Measurements from ENCODE around the gene ASIC5.

ASIC5 gene

GRCh38 chr4:155819066-155819465 lies 47.0 kb downstream of the ASIC5 start:
- Histone ChIP-seq H2BK120ac (ENCODE audit: low read depth, low read length) (no peak overlapping the region), H4K8ac (ENCODE audit: low read length) (no peak overlapping the region), H2BK12ac (ENCODE audit: low read length in 2 of 2) (no peak overlapping the region), H3K18ac (ENCODE audit: low read depth in 1 of 2, low read length in 2 of 2) (no peak overlapping the region), H3K9me3 (ENCODE audit: control insufficient read depth, low read length) (no peaks in the 10 kb centered on the region), H3K79me1 (replicated peaks; ENCODE audit: low read length, poor library complexity, severe bottlenecking) (no peaks in the 10 kb centered on the region), H3K36me3 (ENCODE audit: control insufficient read depth in 1 of 2, insufficient read depth in 2 of 2, low read depth in 1 of 2, low read length in 2 of 2) (no peaks in the 10 kb centered on the region), H3K4me2 (ENCODE audit: low read length, poor library complexity, severe bottlenecking) (no peak overlapping the region), H3K4me1 (ENCODE audit: control insufficient read depth, insufficient read depth, low read depth, low read length) (no peaks in the 10 kb centered on the region), H2AFZ (ENCODE audit: low read depth, low read length) (no peak overlapping the region), H3K23ac (ENCODE audit: low read length in 2 of 2) (no peak overlapping the region), H2BK15ac (ENCODE audit: low read depth, poor library complexity, severe bottlenecking) (no peak overlapping the region), H3K27me3 (ENCODE audit: control insufficient read depth in 1 of 2, insufficient read depth in 1 of 2, low read length in 2 of 2) (no peaks in the 10 kb centered on the region), H3K4me3 (ENCODE audit: insufficient read depth in 1 of 2, low read depth in 1 of 2, low read length in 2 of 2) (no peak overlapping the region), H2BK5ac (ENCODE audit: low read depth, low read length, poor library complexity, severe bottlenecking) (no peak overlapping the region), H4K91ac (ENCODE audit: low read length) (no peak overlapping the region), H2AK5ac (ENCODE audit: low read length, severe bottlenecking) (no peak overlapping the region), H3K9ac (ENCODE audit: low read length) (peak overlapping the region; percentile 14), H3K4ac (ENCODE audit: low read depth in 1 of 2, low read length in 2 of 2) (no peak overlapping the region), H3K14ac (ENCODE audit: low read length in 2 of 2) (no peak overlapping the region), H3K27ac (ENCODE audit: low read length, poor library complexity, severe bottlenecking) (no peak overlapping the region)
- whole genome bisulfite sequencing: 38% methylated on average over 1 of the region's 1 CpG
- no peak for DNase-seq

DNA sequence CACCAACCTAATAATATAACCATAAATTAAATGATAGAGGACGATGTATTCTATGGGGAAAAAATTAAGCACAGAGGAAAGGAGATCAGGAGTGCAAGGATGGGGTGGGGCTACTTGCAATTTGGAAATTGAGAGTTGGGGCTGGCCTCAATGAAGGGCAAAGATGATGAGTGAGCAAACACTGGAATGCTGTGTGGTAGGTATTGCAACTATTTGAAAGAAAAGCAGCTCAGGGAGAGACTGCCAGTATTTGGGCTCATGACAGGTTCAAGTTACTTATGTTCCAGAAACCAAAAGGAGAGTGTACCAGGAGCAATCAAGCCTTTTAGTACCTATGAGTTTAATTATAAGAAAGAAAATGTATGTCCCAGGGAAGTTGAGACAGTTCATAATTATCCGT lies 47.4 kb downstream of the ASIC5 start:
- Histone ChIP-seq H3K18ac (ENCODE audit: low read depth in 1 of 2, low read length in 2 of 2) (no peak overlapping the region), H2AFZ (ENCODE audit: low read depth, low read length) (no peak overlapping the region), H3K14ac (ENCODE audit: low read length in 2 of 2) (no peak overlapping the region), H2BK12ac (ENCODE audit: low read length in 2 of 2) (no peak overlapping the region), H2AK5ac (ENCODE audit: low read length, severe bottlenecking) (no peak overlapping the region), H4K91ac (ENCODE audit: low read length) (no peak overlapping the region), H2BK5ac (ENCODE audit: low read depth, low read length, poor library complexity, severe bottlenecking) (no peak overlapping the region), H2BK120ac (ENCODE audit: low read depth, low read length) (no peak overlapping the region), H3K36me3 (ENCODE audit: control insufficient read depth in 1 of 2, insufficient read depth in 2 of 2, low read depth in 1 of 2, low read length in 2 of 2) (no peaks in the 10 kb centered on the region), H3K27me3 (ENCODE audit: control insufficient read depth in 1 of 2, insufficient read depth in 1 of 2, low read length in 2 of 2) (no peaks in the 10 kb centered on the region), H4K8ac (ENCODE audit: low read length) (no peak overlapping the region), H3K9ac (ENCODE audit: low read length) (no peak overlapping the region), H3K9me3 (ENCODE audit: control insufficient read depth, low read length) (no peaks in the 10 kb centered on the region), H3K27ac (ENCODE audit: low read length, poor library complexity, severe bottlenecking) (no peak overlapping the region), H2BK15ac (ENCODE audit: low read depth, poor library complexity, severe bottlenecking) (no peak overlapping the region), H3K79me1 (replicated peaks; ENCODE audit: low read length, poor library complexity, severe bottlenecking) (no peaks in the 10 kb centered on the region), H3K23ac (ENCODE audit: low read length in 2 of 2) (no peak overlapping the region), H3K4ac (ENCODE audit: low read depth in 1 of 2, low read length in 2 of 2) (no peak overlapping the region), H3K4me3 (ENCODE audit: insufficient read depth in 1 of 2, low read depth in 1 of 2, low read length in 2 of 2) (no peak overlapping the region), H3K4me2 (ENCODE audit: low read length, poor library complexity, severe bottlenecking) (no peak overlapping the region), H3K4me1 (ENCODE audit: control insufficient read depth, insufficient read depth, low read depth, low read length) (no peaks in the 10 kb centered on the region)
- 97% methylated on average over 1 of the region's 2 CpGs for WGBS
- no peak for DNase-seq

- Histone ChIP-seq H3K27ac (ENCODE audit: low read length, poor library complexity, severe bottlenecking) (no peak overlapping the region), H2BK5ac (ENCODE audit: low read depth, low read length, poor library complexity, severe bottlenecking) (no peak overlapping the region), H3K9me3 (ENCODE audit: control insufficient read depth, low read length) (no peaks in the 10 kb centered on the region), H4K8ac (ENCODE audit: low read length) (no peak overlapping the region), H3K14ac (ENCODE audit: low read length in 2 of 2) (no peak overlapping the region), H2BK12ac (ENCODE audit: low read length in 2 of 2) (no peak overlapping the region), H3K4me2 (ENCODE audit: low read length, poor library complexity, severe bottlenecking) (no peak overlapping the region), H2BK120ac (ENCODE audit: low read depth, low read length) (no peak overlapping the region), H3K4me1 (ENCODE audit: control insufficient read depth, insufficient read depth, low read depth, low read length) (no peaks in the 10 kb centered on the region), H3K4me3 (ENCODE audit: insufficient read depth in 1 of 2, low read depth in 1 of 2, low read length in 2 of 2) (no peak overlapping the region), H2BK15ac (ENCODE audit: low read depth, poor library complexity, severe bottlenecking) (no peak overlapping the region), H3K79me1 (replicated peaks; ENCODE audit: low read length, poor library complexity, severe bottlenecking) (no peaks in the 10 kb centered on the region), H2AFZ (ENCODE audit: low read depth, low read length) (no peak overlapping the region), H3K27me3 (ENCODE audit: control insufficient read depth in 1 of 2, insufficient read depth in 1 of 2, low read length in 2 of 2) (no peaks in the 10 kb centered on the region), H3K18ac (ENCODE audit: low read depth in 1 of 2, low read length in 2 of 2) (no peak overlapping the region), H3K36me3 (ENCODE audit: control insufficient read depth in 1 of 2, insufficient read depth in 2 of 2, low read depth in 1 of 2, low read length in 2 of 2) (no peaks in the 10 kb centered on the region), H3K23ac (ENCODE audit: low read length in 2 of 2) (no peak overlapping the region), H4K91ac (ENCODE audit: low read length) (no peak overlapping the region), H3K4ac (ENCODE audit: low read depth in 1 of 2, low read length in 2 of 2) (peak overlapping the region in 1 of 2 experiments; percentile 17), H3K9ac (ENCODE audit: low read length) (no peak overlapping the region), H2AK5ac (ENCODE audit: low read length, severe bottlenecking) (no peak overlapping the region)
- no peak for DNase-seq
- WGBS: 95% methylated on average over 2 of the region's 2 CpGs
Observed at GRCh38 chr4:155811083-155811482, 55.0 kb downstream of the ASIC5 start.

GRCh38 chr4:155809835-155810234 lies 56.2 kb downstream of the ASIC5 start:
- no peak overlapping the region for H2BK12ac ChIP-seq (ENCODE audit: low read length in 2 of 2)
- WGBS: 86% methylated on average over 1 of the region's 1 CpG
- no peak overlapping the region for H3K4me2 ChIP-seq (ENCODE audit: low read length, poor library complexity, severe bottlenecking)
- H3K23ac ChIP-seq (ENCODE audit: low read length in 2 of 2): no peak overlapping the region
- H2AFZ ChIP-seq (ENCODE audit: low read depth, low read length): no peak overlapping the region
- peak overlapping the region; percentile 35 for H3K9ac ChIP-seq (ENCODE audit: low read length)
- no peak overlapping the region for H3K4ac ChIP-seq (ENCODE audit: low read depth in 1 of 2, low read length in 2 of 2)
- peak; percentile 87 for DNase-seq
- H3K9me3 ChIP-seq (ENCODE audit: control insufficient read depth, low read length): no peaks in the 10 kb centered on the region
- H3K4me1 ChIP-seq (ENCODE audit: control insufficient read depth, insufficient read depth, low read depth, low read length): peaks cover 1% of the 10 kb centered on the region
- H2BK120ac ChIP-seq (ENCODE audit: low read depth, low read length): no peak overlapping the region
- no peak overlapping the region for H3K14ac ChIP-seq (ENCODE audit: low read length in 2 of 2)
- H2BK15ac ChIP-seq (ENCODE audit: low read depth, poor library complexity, severe bottlenecking): no peak overlapping the region
- H3K27me3 ChIP-seq (ENCODE audit: control insufficient read depth in 1 of 2, insufficient read depth in 1 of 2, low read length in 2 of 2): no peaks in the 10 kb centered on the region
- H3K27ac ChIP-seq (ENCODE audit: low read length, poor library complexity, severe bottlenecking): no peak overlapping the region
- H3K4me3 ChIP-seq (ENCODE audit: insufficient read depth in 1 of 2, low read depth in 1 of 2, low read length in 2 of 2): no peak overlapping the region
- no peak overlapping the region for H3K18ac ChIP-seq (ENCODE audit: low read depth in 1 of 2, low read length in 2 of 2)
- no peaks in the 10 kb centered on the region for H3K36me3 ChIP-seq (ENCODE audit: control insufficient read depth in 1 of 2, insufficient read depth in 2 of 2, low read depth in 1 of 2, low read length in 2 of 2)
- no peak overlapping the region for H2BK5ac ChIP-seq (ENCODE audit: low read depth, low read length, poor library complexity, severe bottlenecking)
- H3K79me1 ChIP-seq (replicated peaks; ENCODE audit: low read length, poor library complexity, severe bottlenecking): no peaks in the 10 kb centered on the region
- H4K91ac ChIP-seq (ENCODE audit: low read length): no peak overlapping the region
- H4K8ac ChIP-seq (ENCODE audit: low read length): no peak overlapping the region
- no peak overlapping the region for H2AK5ac ChIP-seq (ENCODE audit: low read length, severe bottlenecking)
